Loucy (cell line): Measurements from ENCODE around the gene PDZD4.

Experiments
- EZH2phosphoT487 ChIP-seq: fragments of 200-600 bp; IDR thresholded peaks from 2 replicates; pipeline ENCODE4 v1.6.1; 2018; ENCODE audit warnings: antibody characterized with exemption, mild to moderate bottlenecking, moderate library complexity, borderline replicate concordance
- TF ChIP-seq, protein P1 (sequence below): fragments of 200-600 bp; sonication (generic); conservative IDR thresholded peaks from 2 replicates; pipeline ENCODE4 v1.5.1; 2014; ENCODE audit warnings: mild to moderate bottlenecking, antibody characterized with exemption, low read length

DNA sequence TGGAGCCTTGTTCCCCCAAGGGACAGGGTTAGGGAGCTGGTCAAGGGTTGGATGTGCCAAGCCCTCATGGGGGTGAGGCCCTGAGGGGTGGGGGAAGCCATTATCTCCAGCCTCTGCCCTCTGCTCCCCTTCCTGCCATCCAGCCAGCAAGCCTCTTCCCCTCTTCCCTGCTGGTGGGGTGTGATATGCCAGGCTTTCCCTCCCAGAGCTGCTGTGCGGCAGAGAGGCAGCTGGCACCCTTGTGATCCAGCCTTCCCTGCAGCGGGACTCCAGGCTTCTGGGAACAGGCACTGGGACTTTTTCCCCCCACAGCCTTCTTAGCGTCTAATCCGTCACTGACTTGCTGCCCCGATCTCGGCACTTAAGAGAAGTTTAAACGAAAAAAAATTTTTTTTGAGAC lies 29.6 kb downstream of the PDZD4 start:
- TF ChIP-seq, protein P1, sequence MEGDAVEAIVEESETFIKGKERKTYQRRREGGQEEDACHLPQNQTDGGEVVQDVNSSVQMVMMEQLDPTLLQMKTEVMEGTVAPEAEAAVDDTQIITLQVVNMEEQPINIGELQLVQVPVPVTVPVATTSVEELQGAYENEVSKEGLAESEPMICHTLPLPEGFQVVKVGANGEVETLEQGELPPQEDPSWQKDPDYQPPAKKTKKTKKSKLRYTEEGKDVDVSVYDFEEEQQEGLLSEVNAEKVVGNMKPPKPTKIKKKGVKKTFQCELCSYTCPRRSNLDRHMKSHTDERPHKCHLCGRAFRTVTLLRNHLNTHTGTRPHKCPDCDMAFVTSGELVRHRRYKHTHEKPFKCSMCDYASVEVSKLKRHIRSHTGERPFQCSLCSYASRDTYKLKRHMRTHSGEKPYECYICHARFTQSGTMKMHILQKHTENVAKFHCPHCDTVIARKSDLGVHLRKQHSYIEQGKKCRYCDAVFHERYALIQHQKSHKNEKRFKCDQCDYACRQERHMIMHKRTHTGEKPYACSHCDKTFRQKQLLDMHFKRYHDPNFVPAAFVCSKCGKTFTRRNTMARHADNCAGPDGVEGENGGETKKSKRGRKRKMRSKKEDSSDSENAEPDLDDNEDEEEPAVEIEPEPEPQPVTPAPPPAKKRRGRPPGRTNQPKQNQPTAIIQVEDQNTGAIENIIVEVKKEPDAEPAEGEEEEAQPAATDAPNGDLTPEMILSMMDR = no peak
- TF ChIP-seq EZH2phosphoT487 = no peak
